Adrenal gland (tissue), 5 donors: ENCODE results near the gene CD93.

Experiments used
- CTCF ChIP-seq, 6 experiments: fragments of 450-650 bp in 4 of 6; fragments of 200-600 bp in 2 of 6; sonication (generic) in 1 of 6; IDR thresholded peaks; 1 replicate in 5 of 6; 2 replicates in 1 of 6; pipeline versions ENCODE4 v1.5.1 to v1.8.0; 2016 to 2021; ENCODE audit warnings: antibody characterized with exemption in 6 of 6, mild to moderate bottlenecking in 2 of 6, moderate library complexity in 1 of 6
- POLR2A ChIP-seq, 2 donors: fragments of 450-650 bp; IDR thresholded peaks; one replicate each; pipeline ENCODE4 v1.6.1; 2017; ENCODE audit warnings: antibody characterized with exemption in 2 of 2, mild to moderate bottlenecking in 2 of 2, moderate library complexity in 1 of 2
- donor health status: DM: no; HTN: no; CAD: no.

- TF ChIP-seq CTCF (IDR thresholded peaks at IDR 0.05) (no peak), POLR2A (IDR thresholded peaks at IDR 0.05) (no peak)
These were observed 14.6 kb upstream of the CD93 start for GRCh38 chr20:23100720-23101107.
